K562 (cell line): Measurements from ENCODE around the gene MOSPD3. TPM values are rescaled to one million over a fixed set of nuclear protein-coding genes. Genes with fewer than 3 reads are reported as not detected.

Source experiments
- CBFA2T3 ChIP-seq: fragments of 450-650 bp; IDR thresholded peaks from 2 replicates; pipeline ENCODE4 v1.6.1; 2017
- CHD2 ChIP-seq: IDR thresholded peaks from 2 replicates; pipeline ENCODE4 v1.6.1; 2011; ENCODE audit warnings: low read depth, low read length
- COPS2 ChIP-seq: fragments of 450-650 bp; conservative IDR thresholded peaks from 2 replicates; pipeline ENCODE4 v1.6.1; 2016; ENCODE audit warnings: mild to moderate bottlenecking, moderate library complexity
- FIP1L1 ChIP-seq: fragments of 200-400 bp; formaldehyde crosslinking; IDR thresholded peaks from 2 replicates; pipeline ENCODE4 v1.6.1; 2018; ENCODE audit warnings: mild to moderate bottlenecking, low read depth, low read length; ENCODE audit not compliant: poor library complexity, severe bottlenecking
- HDAC1 ChIP-seq, 2 experiments: fragments of 450-650 bp; IDR thresholded peaks; 2 replicates each; pipeline ENCODE4 v1.6.1; 2016 to 2017; ENCODE audit warnings: inconsistent platforms in 1 of 2, mild to moderate bottlenecking in 1 of 2, moderate library complexity in 1 of 2
- HIVEP1 ChIP-seq: fragments of 250-450 bp; sonication (Bioruptor Pico); IDR thresholded peaks from 2 replicates; pipeline ENCODE4 v1.4.0; 2020; ENCODE audit warnings: mild to moderate bottlenecking
- HNRNPLL ChIP-seq: fragments of 200-400 bp; formaldehyde crosslinking; IDR thresholded peaks from 2 replicates; pipeline ENCODE4 v1.6.1; 2017; ENCODE audit warnings: low read length, low read depth, mild to moderate bottlenecking; ENCODE audit not compliant: poor library complexity, severe bottlenecking
- NELFE ChIP-seq: IDR thresholded peaks from 2 replicates; pipeline ENCODE4 v1.6.1; 2011; ENCODE audit warnings: mild to moderate bottlenecking; ENCODE audit not compliant: insufficient read depth, insufficient read length
- RAD21 ChIP-seq, 2 experiments: fragments of 250-450 bp in 1 of 2; fragments of 450-650 bp in 1 of 2; sonication (Bioruptor Pico) in 1 of 2; formaldehyde crosslinking in 1 of 2; IDR thresholded peaks in 1 of 2; conservative IDR thresholded peaks in 1 of 2; 2 replicates each; pipeline versions ENCODE4 v1.4.0 to v1.8.0; 2020 to 2022; ENCODE audit warnings: mild to moderate bottlenecking in 2 of 2, moderate library complexity in 1 of 2
- SAFB ChIP-seq: fragments of 200-400 bp; formaldehyde crosslinking; IDR thresholded peaks from 2 replicates; pipeline ENCODE4 v1.6.1; 2017; ENCODE audit warnings: low read depth, low read length, borderline replicate concordance
- SMARCA5 ChIP-seq: fragments of 450-650 bp; IDR thresholded peaks from 2 replicates; pipeline ENCODE4 v1.6.1; 2016
- SNIP1 ChIP-seq: fragments of 450-650 bp; IDR thresholded peaks from 2 replicates; pipeline ENCODE4 v1.7.1; 2017; ENCODE audit warnings: low read depth, mild to moderate bottlenecking
- SRSF7 ChIP-seq: fragments of 200-400 bp; formaldehyde crosslinking; optimal IDR thresholded peaks from 2 replicates; pipeline ENCODE3; 2017; ENCODE audit warnings: mild to moderate bottlenecking, low read depth, low read length
- U2AF2 ChIP-seq: fragments of 200-400 bp; formaldehyde crosslinking; optimal IDR thresholded peaks from 2 replicates; pipeline ENCODE3; 2017; ENCODE audit warnings: low read depth, mild to moderate bottlenecking, low read length
- ZBTB11 ChIP-seq, 3 experiments: fragments of 200-800 bp in 1 of 3; fragments of 250-450 bp in 1 of 3; fragments of 450-650 bp in 1 of 3; sonication (Bioruptor Pico) in 1 of 3; sonication (Bioruptor generic) in 1 of 3; formaldehyde crosslinking in 1 of 3; IDR thresholded peaks; 2 replicates each; pipeline versions ENCODE4 v1.6.1 to v1.8.0; 2016 to 2022; ENCODE audit warnings: mild to moderate bottlenecking in 2 of 3, missing genetic modification characterization in 2 of 3, missing compliant biosample characterization in 1 of 3, moderate library complexity in 1 of 3
- ZNF644 ChIP-seq: fragments of 200-800 bp; sonication (Bioruptor generic); IDR thresholded peaks from 2 replicates; pipeline ENCODE4 v1.6.1; 2016; ENCODE audit warnings: low read depth, missing genetic modification characterization, missing compliant biosample characterization
- ZNF830 ChIP-seq: fragments of 250-450 bp; sonication (Bioruptor Pico); IDR thresholded peaks from 2 replicates; pipeline ENCODE4 v1.5.0; 2021; ENCODE audit warnings: mild to moderate bottlenecking
- polyA plus RNA-seq, 8 experiments: library from polyadenylated mRNA; depleted of rRNA in 4 of 8; stranded (reverse) in 5 of 8; unstranded in 3 of 8; fragments of >200 nt; fragmentation: Nextera tagmentation in 2 of 8; fragmentation: Illumina TruSeq in 1 of 8; extraction: Ambion mirVana in 2 of 8; extraction: Trizol in 1 of 8; gene quantifications; 2 replicates each; pipeline versions ENCODE4 v1.2.1 to v1.2.3, GENCODE V29; 2011 to 2014; ENCODE audit warnings: inconsistent platforms in 1 of 8, missing spikeins in 1 of 8
- total RNA-seq, 7 experiments: library from RNA; depleted of rRNA in 6 of 7; stranded (reverse); fragments of >200 nt in 6 of 7; fragmentation: Illumina TruSeq in 2 of 7; extraction: Trizol in 2 of 7; gene quantifications; 2 replicates each; pipeline versions ENCODE4 v1.2.1 to v1.2.3, GENCODE V29; 2011 to 2021; ENCODE audit warnings: low replicate concordance in 1 of 7
- TF ChIP-seq, protein P1 (sequence below): fragments of 150-350 bp; IDR thresholded peaks from 2 replicates; pipeline ENCODE4 v1.6.1; 2014; ENCODE audit warnings: low read depth, mild to moderate bottlenecking, low read length, borderline replicate concordance
- TF ChIP-seq, protein P2 (sequence below): fragments of 450-650 bp; IDR thresholded peaks from 2 replicates; pipeline ENCODE4 v1.6.1; 2017; ENCODE audit warnings: mild to moderate bottlenecking, moderate library complexity

MOSPD3 gene
- total and polyA plus RNA-seq, 9 of the 15 experiments (the other 6 are each of a cell fraction or from before 2014, with no cell fraction given), result 1.4 to 32.1 (median 7.3) TPM

- TF ChIP-seq ZBTB11 (CRISPR knock-in tag; IDR thresholded peaks at IDR 0.05) (0 out of 6 replicates have a peak, but pooled peaks of 1 of the 3 experiments have one; percentile 16), RAD21 (CRISPR knock-in tag; conservative IDR thresholded peaks at IDR 0.05 in 1 of 2, IDR thresholded peaks at IDR 0.05 in 1 of 2) (no peak), COPS2 (no peak), NELFE (no peak), ZNF644 (tag) (no peak), SAFB (no peak), HNRNPLL (peak; percentile 12), HIVEP1 (CRISPR knock-in tag) (no peak), ZNF830 (CRISPR knock-in tag) (no peak), SMARCA5 (peak; percentile 37; the same call in 1 of the 2 replicates), SNIP1 (no peak), SRSF7 (no peak), CBFA2T3 (peak; percentile 2; the same call in 1 of the 2 replicates), FIP1L1 (no peak), U2AF2 (no peak), CHD2 (no peak), HDAC1 (IDR thresholded peaks at IDR 0.05) (peak in 1 of 2 experiments; percentile 9; a peak in 1 of 4 replicates)
- TF ChIP-seq, protein P1, sequence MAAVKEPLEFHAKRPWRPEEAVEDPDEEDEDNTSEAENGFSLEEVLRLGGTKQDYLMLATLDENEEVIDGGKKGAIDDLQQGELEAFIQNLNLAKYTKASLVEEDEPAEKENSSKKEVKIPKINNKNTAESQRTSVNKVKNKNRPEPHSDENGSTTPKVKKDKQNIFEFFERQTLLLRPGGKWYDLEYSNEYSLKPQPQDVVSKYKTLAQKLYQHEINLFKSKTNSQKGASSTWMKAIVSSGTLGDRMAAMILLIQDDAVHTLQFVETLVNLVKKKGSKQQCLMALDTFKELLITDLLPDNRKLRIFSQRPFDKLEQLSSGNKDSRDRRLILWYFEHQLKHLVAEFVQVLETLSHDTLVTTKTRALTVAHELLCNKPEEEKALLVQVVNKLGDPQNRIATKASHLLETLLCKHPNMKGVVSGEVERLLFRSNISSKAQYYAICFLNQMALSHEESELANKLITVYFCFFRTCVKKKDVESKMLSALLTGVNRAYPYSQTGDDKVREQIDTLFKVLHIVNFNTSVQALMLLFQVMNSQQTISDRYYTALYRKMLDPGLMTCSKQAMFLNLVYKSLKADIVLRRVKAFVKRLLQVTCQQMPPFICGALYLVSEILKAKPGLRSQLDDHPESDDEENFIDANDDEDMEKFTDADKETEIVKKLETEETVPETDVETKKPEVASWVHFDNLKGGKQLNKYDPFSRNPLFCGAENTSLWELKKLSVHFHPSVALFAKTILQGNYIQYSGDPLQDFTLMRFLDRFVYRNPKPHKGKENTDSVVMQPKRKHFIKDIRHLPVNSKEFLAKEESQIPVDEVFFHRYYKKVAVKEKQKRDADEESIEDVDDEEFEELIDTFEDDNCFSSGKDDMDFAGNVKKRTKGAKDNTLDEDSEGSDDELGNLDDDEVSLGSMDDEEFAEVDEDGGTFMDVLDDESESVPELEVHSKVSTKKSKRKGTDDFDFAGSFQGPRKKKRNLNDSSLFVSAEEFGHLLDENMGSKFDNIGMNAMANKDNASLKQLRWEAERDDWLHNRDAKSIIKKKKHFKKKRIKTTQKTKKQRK, result no peak
- TF ChIP-seq, protein P2, sequence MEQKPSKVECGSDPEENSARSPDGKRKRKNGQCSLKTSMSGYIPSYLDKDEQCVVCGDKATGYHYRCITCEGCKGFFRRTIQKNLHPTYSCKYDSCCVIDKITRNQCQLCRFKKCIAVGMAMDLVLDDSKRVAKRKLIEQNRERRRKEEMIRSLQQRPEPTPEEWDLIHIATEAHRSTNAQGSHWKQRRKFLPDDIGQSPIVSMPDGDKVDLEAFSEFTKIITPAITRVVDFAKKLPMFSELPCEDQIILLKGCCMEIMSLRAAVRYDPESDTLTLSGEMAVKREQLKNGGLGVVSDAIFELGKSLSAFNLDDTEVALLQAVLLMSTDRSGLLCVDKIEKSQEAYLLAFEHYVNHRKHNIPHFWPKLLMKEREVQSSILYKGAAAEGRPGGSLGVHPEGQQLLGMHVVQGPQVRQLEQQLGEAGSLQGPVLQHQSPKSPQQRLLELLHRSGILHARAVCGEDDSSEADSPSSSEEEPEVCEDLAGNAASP, result no peak
These were observed 27.7 kb downstream of the MOSPD3 start (continued) for GRCh38 chr7:100639995-100640516.
